ENCODE data around the gene KRT8.

- TF ChIP-seq EP300 (IDR thresholded peaks at IDR 0.05) (no peak), CTCF (IDR thresholded peaks at IDR 0.05) (no peak)
These were observed 32.1 kb downstream of the KRT8 start for GRCh38 chr12:52872644-52873389.

Measured in tibial nerve (tissue), 4 donors.